NT2/D1 (cell line): Measurements from ENCODE around the gene RHO.

Experiments used
- DNase-seq: peaks from one replicate; pipeline ENCODE4 v3.0.0-alpha.2; 2011; ENCODE audit warnings: low read depth, low spot score
- H3K27me3 ChIP-seq: 2 replicates; pipeline ENCODE4 v1.6.0; 2011; ENCODE audit warnings: mild to moderate bottlenecking; ENCODE audit not compliant: insufficient read length, insufficient read depth
- H3K36me3 ChIP-seq: 2 replicates; pipeline ENCODE4 v1.6.1; 2011; ENCODE audit warnings: mild to moderate bottlenecking, low read length, mixed read lengths; ENCODE audit not compliant: insufficient read depth, insufficient read length
- H3K4me1 ChIP-seq: 2 replicates; pipeline ENCODE4 v1.5.1; 2011; ENCODE audit not compliant: insufficient read depth, insufficient read length
- H3K4me3 ChIP-seq: 2 replicates; pipeline ENCODE4 v1.5.1; 2011; ENCODE audit warnings: low read depth; ENCODE audit not compliant: insufficient read length
- H3K9ac ChIP-seq: 2 replicates; pipeline ENCODE4 v1.6.0; 2011; ENCODE audit warnings: low read depth; ENCODE audit not compliant: insufficient read length
- H3K9me3 ChIP-seq: 2 replicates; pipeline ENCODE4 v1.5.1; 2011; ENCODE audit warnings: mild to moderate bottlenecking, low read length; ENCODE audit not compliant: insufficient read depth
- SUZ12 ChIP-seq: IDR thresholded peaks from 2 replicates; pipeline ENCODE4 v1.6.1; 2011; ENCODE audit not compliant: insufficient read length, insufficient read depth; ENCODE audit errors: extremely low read depth
- YY1 ChIP-seq: IDR thresholded peaks from 2 replicates; pipeline ENCODE4 v1.6.1; 2011; ENCODE audit not compliant: insufficient read length, insufficient read depth
- ZNF274 ChIP-seq: IDR thresholded peaks from 2 replicates; pipeline ENCODE4 v1.6.1; 2011; ENCODE audit warnings: mild to moderate bottlenecking, low read depth, low read length

RHO gene

DNA sequence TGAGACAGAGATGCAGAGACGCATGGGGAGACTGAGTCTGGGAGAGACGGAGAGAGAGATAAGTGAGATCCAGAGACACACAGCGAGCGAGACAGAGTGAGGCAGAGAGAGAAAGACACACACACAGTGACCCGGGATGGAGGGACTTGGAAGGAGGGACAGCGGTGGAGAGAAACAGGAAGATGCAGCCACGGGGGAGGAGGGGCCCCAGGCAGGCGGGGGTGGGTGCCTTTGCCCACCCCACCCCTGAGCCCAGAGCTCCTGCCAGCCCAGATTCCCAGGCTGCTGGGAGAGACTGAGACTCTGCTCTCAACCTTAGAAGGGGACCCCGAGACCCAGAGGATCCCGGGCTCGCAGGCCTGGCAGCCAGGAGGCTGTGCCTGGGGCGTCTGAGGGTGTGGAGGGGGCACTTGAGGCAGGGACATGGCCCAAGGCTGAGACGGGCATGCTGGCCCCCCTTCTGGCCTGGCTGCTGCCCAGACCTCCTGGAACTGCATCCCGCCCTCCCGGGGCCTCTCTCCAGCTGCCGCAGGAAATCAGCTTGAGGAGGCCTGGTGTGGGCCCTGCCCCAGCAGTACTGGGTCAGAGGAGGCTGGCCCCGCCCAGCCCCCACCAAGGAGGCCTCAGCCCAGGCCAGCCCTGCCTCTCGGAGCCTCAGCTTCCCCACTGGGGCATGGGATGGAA lies 32.6 kb downstream of the RHO start:
- peak overlapping the region; percentile 68 for H3K9ac ChIP-seq
- TF ChIP-seq ZNF274 (no peak), YY1 (no peak), SUZ12 (no peak)
- H3K27me3 ChIP-seq: no peaks in the 10 kb centered on the region
- H3K4me1 ChIP-seq: peaks cover 42% of the 10 kb centered on the region
- no peak for DNase-seq
- H3K4me3 ChIP-seq: no peak overlapping the region
- no peaks in the 10 kb centered on the region for H3K9me3 ChIP-seq
- peaks cover 97% of the 10 kb centered on the region for H3K36me3 ChIP-seq

DNA sequence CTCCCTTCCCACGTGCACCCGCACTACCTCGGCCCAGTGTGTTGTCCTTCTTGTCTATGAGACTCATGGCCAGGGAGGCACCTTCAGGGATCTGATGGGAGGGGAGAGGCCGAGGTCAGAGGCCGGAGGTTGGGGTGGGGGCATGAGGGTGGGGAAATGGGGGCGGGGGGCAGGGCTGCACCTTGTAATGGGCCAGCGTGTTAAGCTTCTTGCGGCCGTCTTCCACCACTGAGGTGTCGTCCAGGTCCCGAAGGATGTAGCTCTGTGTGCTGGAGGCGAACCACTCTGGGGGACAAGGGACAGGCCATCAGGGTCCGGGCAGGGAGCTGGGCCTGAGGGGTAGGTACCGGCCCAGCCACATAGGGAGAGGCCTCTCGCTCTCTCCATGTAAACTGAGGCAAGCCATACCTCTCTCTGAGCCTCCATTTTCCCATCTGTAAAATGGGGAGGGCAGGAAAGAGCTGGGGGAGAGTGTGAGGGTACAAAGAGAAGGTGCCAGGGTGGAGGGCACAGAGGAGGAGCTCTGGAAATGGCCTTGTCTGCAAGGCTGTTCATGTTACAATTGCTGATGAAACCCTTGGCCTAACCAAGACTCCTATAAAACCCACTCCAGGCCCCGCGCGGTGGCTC lies 33.3 kb downstream of the RHO start:
- H3K4me1 ChIP-seq: peaks cover 40% of the 10 kb centered on the region
- H3K9ac ChIP-seq: peak overlapping the region; percentile 68
- H3K27me3 ChIP-seq: no peaks in the 10 kb centered on the region
- no peak for DNase-seq
- no peak overlapping the region for H3K4me3 ChIP-seq
- H3K36me3 ChIP-seq: peaks cover 97% of the 10 kb centered on the region
- TF ChIP-seq ZNF274: no peak
- TF ChIP-seq YY1: no peak
- no peak for TF ChIP-seq SUZ12
- H3K9me3 ChIP-seq: no peaks in the 10 kb centered on the region

DNA sequence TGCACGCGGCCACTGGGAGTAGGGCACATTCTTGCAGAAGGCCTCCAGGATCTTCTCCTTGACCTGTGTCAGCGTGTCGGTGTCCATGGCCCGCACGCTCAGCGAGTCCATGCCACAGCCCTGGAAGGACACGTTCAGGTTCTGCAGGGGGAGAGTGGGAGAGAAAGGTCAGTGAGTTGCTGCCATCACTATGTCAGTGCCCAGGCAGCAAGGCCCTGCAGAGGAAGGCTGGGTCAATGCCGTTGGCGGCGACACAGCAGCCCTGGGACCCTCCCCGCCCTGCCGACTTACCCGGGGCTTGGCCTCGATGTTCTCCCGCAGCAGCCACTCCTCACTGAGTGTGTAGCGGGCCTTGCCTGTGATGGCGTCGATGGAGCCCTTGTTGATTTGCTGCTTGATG lies 34.4 kb downstream of the RHO start:
- no peak for TF ChIP-seq ZNF274
- no peak for TF ChIP-seq YY1
- TF ChIP-seq SUZ12: no peak
- no peak overlapping the region for H3K4me3 ChIP-seq
- H3K9ac ChIP-seq: no peak overlapping the region
- DNase-seq: no peak
- peaks cover 36% of the 10 kb centered on the region for H3K4me1 ChIP-seq
- peaks cover 97% of the 10 kb centered on the region for H3K36me3 ChIP-seq
- no peaks in the 10 kb centered on the region for H3K9me3 ChIP-seq
- no peaks in the 10 kb centered on the region for H3K27me3 ChIP-seq

DNA sequence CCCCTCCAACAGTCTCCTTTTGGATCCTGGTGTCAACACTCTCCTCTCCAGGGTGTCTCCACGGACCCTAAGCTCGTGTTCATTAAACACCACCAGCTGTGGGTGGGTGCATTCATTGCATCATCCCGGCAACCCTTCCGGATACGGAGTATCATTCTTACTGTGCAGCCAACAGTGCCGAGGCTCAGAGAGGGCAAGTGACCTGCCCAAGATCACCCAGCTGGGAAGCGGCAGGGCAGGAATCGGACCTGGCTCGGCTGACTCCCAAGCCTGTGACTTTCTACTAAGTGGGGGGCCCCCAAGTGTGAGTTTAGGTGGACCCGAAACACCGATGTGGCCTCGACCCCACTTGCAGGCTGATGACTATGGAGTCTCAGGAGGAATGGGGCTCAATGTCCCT lies 34.9 kb downstream of the RHO start:
- H3K9me3 ChIP-seq: no peaks in the 10 kb centered on the region
- H3K27me3 ChIP-seq: no peaks in the 10 kb centered on the region
- H3K4me3 ChIP-seq: no peak overlapping the region
- no peak for DNase-seq
- peaks cover 31% of the 10 kb centered on the region for H3K4me1 ChIP-seq
- H3K36me3 ChIP-seq: peaks cover 97% of the 10 kb centered on the region
- no peak for TF ChIP-seq ZNF274
- TF ChIP-seq YY1: no peak
- no peak for TF ChIP-seq SUZ12
- H3K9ac ChIP-seq: no peak overlapping the region

DNA sequence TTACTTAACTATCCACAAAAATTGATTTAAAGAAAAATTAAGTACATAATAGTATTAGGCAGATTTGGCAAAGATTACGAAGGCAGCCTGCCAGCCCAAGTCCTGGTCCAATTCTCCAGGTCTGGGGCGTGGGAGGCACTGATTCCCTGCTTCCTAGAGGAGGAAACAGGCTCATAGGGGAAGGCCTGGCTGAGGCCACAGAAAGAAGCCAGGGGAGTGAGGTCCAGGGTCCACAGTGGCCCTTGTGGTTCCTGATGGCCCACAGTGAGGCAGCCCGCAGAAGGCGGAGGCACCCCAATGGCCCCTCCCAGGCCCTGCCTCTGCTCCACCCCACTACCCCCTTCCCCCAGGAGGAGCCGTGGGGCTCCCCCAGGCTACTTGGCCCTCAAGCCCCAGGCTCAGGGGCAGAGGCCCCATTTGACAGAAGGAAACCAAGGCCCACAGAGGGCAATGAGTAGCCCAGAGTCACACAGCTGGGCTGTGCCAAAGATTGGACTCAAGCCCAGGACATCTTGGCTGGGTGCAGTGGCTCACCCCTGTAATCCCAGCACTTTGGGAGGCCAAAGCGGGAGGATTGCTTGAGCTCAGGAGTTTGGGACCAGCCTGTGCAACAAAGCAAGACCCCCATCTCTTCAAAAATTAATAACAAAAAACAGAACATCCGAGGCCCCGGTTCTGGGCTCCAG lies 35.6 kb downstream of the RHO start:
- no peak for DNase-seq
- Histone ChIP-seq H3K9me3 (no peaks in the 10 kb centered on the region), H3K27me3 (no peaks in the 10 kb centered on the region), H3K9ac (no peak overlapping the region), H3K4me3 (no peak overlapping the region), H3K36me3 (peaks cover 97% of the 10 kb centered on the region), H3K4me1 (peaks cover 25% of the 10 kb centered on the region)
- TF ChIP-seq ZNF274 (no peak), SUZ12 (no peak), YY1 (no peak)

DNA sequence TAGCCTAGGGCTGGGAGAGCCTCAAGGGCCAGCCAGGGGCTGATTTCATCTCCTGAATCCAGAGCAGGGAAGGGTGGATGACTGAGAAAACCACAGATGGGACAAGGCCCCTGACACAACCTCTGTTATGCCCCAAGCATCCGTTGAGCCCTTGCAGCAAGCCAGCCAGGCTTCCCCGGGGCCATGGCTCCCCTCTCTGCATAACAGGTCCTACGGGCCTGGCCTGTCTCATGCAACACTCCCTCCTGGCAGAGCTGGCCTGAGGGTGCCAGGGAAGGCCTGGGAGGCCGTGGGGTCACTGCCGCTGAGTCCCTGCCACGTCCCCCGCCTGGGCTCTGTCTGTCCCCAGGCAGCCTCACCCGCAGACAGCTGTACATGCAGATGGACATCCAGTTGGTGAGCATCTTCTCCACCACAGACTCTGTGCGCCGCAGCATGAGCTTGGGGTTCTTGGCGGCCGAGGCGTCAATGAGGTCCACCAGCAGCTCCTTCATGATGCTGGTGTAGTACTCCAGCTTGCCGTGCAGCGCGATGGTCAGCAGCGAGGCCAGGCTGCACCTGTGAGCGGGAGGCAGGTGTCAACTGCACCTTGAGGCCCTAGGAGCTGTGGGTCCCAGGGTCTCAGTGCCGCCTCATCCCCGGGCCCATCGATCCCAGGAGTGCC lies 36.7 kb downstream of the RHO start:
- no peak overlapping the region for H3K4me3 ChIP-seq
- no peak for DNase-seq
- peaks cover 97% of the 10 kb centered on the region for H3K36me3 ChIP-seq
- no peaks in the 10 kb centered on the region for H3K9me3 ChIP-seq
- no peaks in the 10 kb centered on the region for H3K27me3 ChIP-seq
- no peak for TF ChIP-seq SUZ12
- TF ChIP-seq ZNF274: no peak
- TF ChIP-seq YY1: no peak
- peak overlapping the region; percentile 7 for H3K9ac ChIP-seq
- peaks cover 18% of the 10 kb centered on the region for H3K4me1 ChIP-seq

DNA sequence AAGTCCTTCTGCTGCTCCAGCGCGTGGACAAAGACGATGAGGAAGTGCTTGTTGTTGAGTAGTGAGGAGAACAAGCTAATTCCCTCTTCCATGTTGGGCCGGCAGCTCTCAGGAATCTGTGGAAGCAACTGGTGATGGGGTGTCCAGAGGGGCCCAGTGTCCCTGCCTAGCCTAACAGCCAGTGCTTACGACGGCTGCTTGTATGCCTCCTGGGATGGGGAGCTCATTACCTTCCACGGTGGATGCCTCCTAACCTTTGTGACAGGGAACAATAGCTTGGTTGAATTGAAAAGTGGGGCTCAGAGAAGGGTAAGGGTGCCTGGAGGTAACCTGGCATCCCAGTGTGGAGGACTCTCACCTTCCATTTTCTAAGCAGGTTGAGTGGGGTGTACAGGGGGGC lies 37.5 kb downstream of the RHO start:
- TF ChIP-seq ZNF274: no peak
- TF ChIP-seq SUZ12: no peak
- TF ChIP-seq YY1: no peak
- Histone ChIP-seq H3K27me3 (no peaks in the 10 kb centered on the region), H3K4me3 (no peak overlapping the region), H3K9ac (no peak overlapping the region), H3K4me1 (peaks cover 16% of the 10 kb centered on the region), H3K9me3 (no peaks in the 10 kb centered on the region), H3K36me3 (peaks cover 99% of the 10 kb centered on the region)
- no peak for DNase-seq
